ENCODE data around the gene IQCE. TPM values are rescaled to one million over a fixed set of nuclear protein-coding genes. Genes with fewer than 3 reads are reported as not detected.
A peak's percentile ranks its signal among the peaks of the same experiment; 100 is the strongest.

Gene IQCE
- total RNA-seq, 6 donors from 2014 or later = 18.0 to 51.3 (median 23.9) TPM

- no peaks in the 10 kb centered on the region for H3K4me1 ChIP-seq
- peak in 1 of 2 donors; percentile 25 for ATAC-seq (ENCODE audit: low FRiP score in 2 of 2)
- WGBS, 2 donors = 90% methylated on average over 42 to 46 of the region's 56 CpGs
- no peak for DNase-seq
- H3K4me3 ChIP-seq = no peak overlapping the region
- no peak overlapping the region for H3K27ac ChIP-seq
- TF ChIP-seq EP300 (IDR thresholded peaks at IDR 0.05) (no peak), POLR2AphosphoS5 (IDR thresholded peaks at IDR 0.05) (no peak), POLR2A (IDR thresholded peaks at IDR 0.05) (no peak), CTCF (IDR thresholded peaks at IDR 0.05) (no peak)
- no peaks in the 10 kb centered on the region for H3K9me3 ChIP-seq
- H3K27me3 ChIP-seq = no peaks in the 10 kb centered on the region
- H3K36me3 ChIP-seq = peaks cover 0 to 54% (median 29%) of the 10 kb centered on the region in 4 donors
Measured at GRCh38 chr7:2576742-2577491, 18.1 kb downstream of the IQCE start.

GRCh38 chr7:2577914-2578680 lies 19.3 kb downstream of the IQCE start:
- Histone ChIP-seq H3K9me3 (no peaks in the 10 kb centered on the region), H3K4me3 (no peak overlapping the region), H3K27ac (no peak overlapping the region), H3K4me1 (no peaks in the 10 kb centered on the region), H3K27me3 (no peaks in the 10 kb centered on the region), H3K36me3 (peaks cover 0 to 45% (median 20%) of the 10 kb centered on the region in 4 donors)
- DNase-seq = no peak
- 95 to 98% methylated on average over 67 to 72 of the region's 73 CpGs for WGBS, 2 donors
- no peak for ATAC-seq (ENCODE audit: low FRiP score in 2 of 2)
- TF ChIP-seq POLR2AphosphoS5 (IDR thresholded peaks at IDR 0.05) (no peak), EP300 (IDR thresholded peaks at IDR 0.05) (no peak), POLR2A (IDR thresholded peaks at IDR 0.05) (no peak), CTCF (IDR thresholded peaks at IDR 0.05) (no peak)

GRCh38 chr7:2580636-2581035 lies 21.9 kb downstream of the IQCE start:
- no peak for DNase-seq
- Histone ChIP-seq H3K36me3 (peaks cover 4 to 36% (median 20%) of the 10 kb centered on the region in 4 donors), H3K27ac (no peak overlapping the region), H3K27me3 (no peaks in the 10 kb centered on the region), H3K4me3 (no peak overlapping the region), H3K4me1 (no peaks in the 10 kb centered on the region), H3K9me3 (no peaks in the 10 kb centered on the region)
- 94 to 97% methylated on average over 11 of the region's 11 CpGs for WGBS, 2 donors
- TF ChIP-seq POLR2A (IDR thresholded peaks at IDR 0.05) (no peak), EP300 (IDR thresholded peaks at IDR 0.05) (no peak), CTCF (IDR thresholded peaks at IDR 0.05) (no peak), POLR2AphosphoS5 (IDR thresholded peaks at IDR 0.05) (no peak)
- ATAC-seq (ENCODE audit: low FRiP score in 2 of 2) = no peak

GRCh38 chr7:2582006-2582735 lies 23.4 kb downstream of the IQCE start:
- 78 to 87% methylated on average over 21 to 22 of the region's 24 CpGs for WGBS, 2 donors
- no peak overlapping the region for H3K27ac ChIP-seq
- H3K4me1 ChIP-seq = no peaks in the 10 kb centered on the region
- no peak overlapping the region for H3K4me3 ChIP-seq
- DNase-seq = no peak
- H3K27me3 ChIP-seq = no peaks in the 10 kb centered on the region
- peaks cover 4 to 43% (median 31%) of the 10 kb centered on the region in 4 donors for H3K36me3 ChIP-seq
- TF ChIP-seq POLR2A (IDR thresholded peaks at IDR 0.05) (no peak), CTCF (IDR thresholded peaks at IDR 0.05) (no peak), POLR2AphosphoS5 (IDR thresholded peaks at IDR 0.05) (no peak), EP300 (IDR thresholded peaks at IDR 0.05) (no peak)
- no peaks in the 10 kb centered on the region for H3K9me3 ChIP-seq
- peak in 1 of 2 donors; percentile 44 for ATAC-seq (ENCODE audit: low FRiP score in 2 of 2)

Measured in upper lobe of left lung (tissue), 6 donors.